Measurements from ENCODE around the gene PRKCE. TPM values are rescaled to one million over a fixed set of nuclear protein-coding genes. Genes with fewer than 3 reads are reported as not detected.

PRKCE gene
- total RNA-seq, 1 experiment from 2014 or later, result 1.3 TPM

GRCh38 chr2:46076251-46076650, 424.8 kb downstream of the PRKCE start:
- H3K4me2 ChIP-seq (ENCODE audit: insufficient read depth, insufficient read length, low read length), result no peak overlapping the region
- H2BK15ac ChIP-seq (ENCODE audit: low read depth, low read length), result no peak overlapping the region
- Mint-ChIP-seq H3K36me3 (ENCODE audit: insufficient read depth in 1 of 3, low read depth in 3 of 3) (no peaks in the 10 kb centered on the region), H3K4me3 (no peak overlapping the region), H3K4me1 (peaks cover 8 to 9% of the 10 kb centered on the region in 2 experiments; a peak in 3 of 4 replicates), H3K9me3 (no peaks in the 10 kb centered on the region; a peak in 1 of 5 replicates), H3K27ac (no peak overlapping the region), H3K27me3 (ENCODE audit: low read depth) (peaks cover 4% of the 10 kb centered on the region)
- no peak overlapping the region for H2BK20ac ChIP-seq (ENCODE audit: low read depth, low read length, poor library complexity, severe bottlenecking)
- no peak overlapping the region for H3K9ac ChIP-seq (ENCODE audit: extremely low read depth, insufficient read length, low read length)
- H2AK5ac ChIP-seq (ENCODE audit: insufficient read length, low read length), result no peak overlapping the region
- no peaks in the 10 kb centered on the region for H4K20me1 ChIP-seq (ENCODE audit: control insufficient read depth, insufficient read depth, insufficient read length)
- no peak for DNase-seq
- no peak overlapping the region for H4K8ac ChIP-seq (replicated peaks; ENCODE audit: insufficient read length, low read depth, low read length)
- no peak overlapping the region for H3K18ac ChIP-seq (ENCODE audit: insufficient read length, low read depth, low read length)
- no peak overlapping the region for H2AFZ ChIP-seq (ENCODE audit: low read length)
- H3K4ac ChIP-seq (ENCODE audit: low read depth, low read length), result no peak overlapping the region
- H3K56ac ChIP-seq (ENCODE audit: insufficient read length, low read depth, low read length), result no peak overlapping the region
- no CpG with 5 or more reads among the region's 4 CpGs for WGBS (ENCODE audit: extremely low coverage, insufficient read length, low lambda C conversion rate)
- TF ChIP-seq CTCF (conservative IDR thresholded peaks at IDR 0.05), result no peak
- no peak overlapping the region for H2BK12ac ChIP-seq (ENCODE audit: insufficient read length, low read depth, low read length)
- H4K91ac ChIP-seq (ENCODE audit: insufficient read length, low read depth, low read length), result no peak overlapping the region
- H3K9me3 ChIP-seq (ENCODE audit: control insufficient read depth, low read depth, low read length), result no peaks in the 10 kb centered on the region
- H3K27me3 ChIP-seq (ENCODE audit: insufficient read depth, low read length), result no peaks in the 10 kb centered on the region
- H4K5ac ChIP-seq (ENCODE audit: insufficient read length, low read depth, low read length), result no peak overlapping the region
- H3T11ph ChIP-seq (ENCODE audit: low read length), result no peak overlapping the region
- H3K4me1 ChIP-seq (ENCODE audit: insufficient read depth, low read length), result 0 out of 2 replicates have a peak, but pooled peaks cover 2% of the 10 kb centered on the region
- no peaks in the 10 kb centered on the region for H3K79me1 ChIP-seq (ENCODE audit: insufficient read depth, low read depth, low read length, poor library complexity, severe bottlenecking)
- H3K14ac ChIP-seq (ENCODE audit: insufficient read depth, low read length), result no peak overlapping the region
- H2BK5ac ChIP-seq (ENCODE audit: insufficient read length, low read length), result no peak overlapping the region
- no peaks in the 10 kb centered on the region for H3K23me2 ChIP-seq (ENCODE audit: insufficient read length, low read depth, low read length, poor library complexity, severe bottlenecking)
- H3K23ac ChIP-seq (ENCODE audit: insufficient read length, low read depth, low read length), result no peak overlapping the region
- H2BK120ac ChIP-seq (ENCODE audit: low read depth, low read length, poor library complexity, severe bottlenecking), result no peak overlapping the region
- no peak overlapping the region for H3K27ac ChIP-seq (ENCODE audit: insufficient read length, low read depth, low read length)
- no peaks in the 10 kb centered on the region for H3K79me2 ChIP-seq (ENCODE audit: insufficient read depth, low read length)
